Cardiac muscle cell (in vitro differentiated cells and primary cell): ENCODE data around the gene SMIM30. TPM values are rescaled to one million over a fixed set of nuclear protein-coding genes. Genes with fewer than 3 reads are reported as not detected.
"Not testable (repeated sequence)": the region's sequence is repeated elsewhere in the genome, so short reads cannot be mapped to it uniquely, and the experiment has no call there.

ENCODE experiments used
- DNase-seq, 2 donors: peaks; one replicate each; pipeline versions ENCODE4 v3.0.0 to v3.0.0-alpha.2; 2010 to 2017; ENCODE audit warnings: low read depth in 1 of 2, low spot score in 1 of 2
- H3K27ac ChIP-seq: fragments of 200-600 bp; sonication (generic); 2 replicates; pipeline ENCODE4 v1.5.1; 2016
- H3K27me3 ChIP-seq: fragments of 200-600 bp; sonication (generic); 2 replicates; pipeline ENCODE4 v1.6.0; 2016; ENCODE audit warnings: control low read depth
- H3K36me3 ChIP-seq: fragments of 200-600 bp; sonication (generic); 2 replicates; pipeline ENCODE4 v1.5.1; 2016; ENCODE audit warnings: control low read depth
- H3K4me1 ChIP-seq: fragments of 200-600 bp; sonication (generic); 2 replicates; pipeline ENCODE4 v1.8.1; 2017; ENCODE audit warnings: low read depth, mild to moderate bottlenecking, mixed run types
- H3K4me3 ChIP-seq: fragments of 200-600 bp; sonication (generic); 2 replicates; pipeline ENCODE4 v1.5.1; 2016; ENCODE audit warnings: mild to moderate bottlenecking
- H3K9me3 ChIP-seq: fragments of 200-600 bp; sonication (generic); 2 replicates; pipeline ENCODE4 v1.5.1; 2017; ENCODE audit warnings: low read depth, mild to moderate bottlenecking, control low read depth
- polyA plus RNA-seq: library from polyadenylated mRNA; unstranded; fragments of >200 nt; fragmentation: Nextera tagmentation; extraction: Ambion mirVana; gene quantifications from 2 replicates; pipeline ENCODE4 v1.2.1, GENCODE V29; 2016
- total RNA-seq: library from RNA; depleted of rRNA; stranded (reverse); fragments of >200 nt; gene quantifications from 2 replicates; pipeline ENCODE4 v1.2.3, GENCODE V29; 2016
- TF ChIP-seq, protein P1 (sequence below): IDR thresholded peaks from 2 replicates; pipeline ENCODE4 v1.5.1; 2012; ENCODE audit warnings: low read depth, mild to moderate bottlenecking, low read length

Gene SMIM30, protein sequence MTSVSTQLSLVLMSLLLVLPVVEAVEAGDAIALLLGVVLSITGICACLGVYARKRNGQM
- total RNA-seq (115 and 126 TPM in 2 replicates), polyA plus RNA-seq (211 and 276 TPM in 2 replicates)

DNA sequence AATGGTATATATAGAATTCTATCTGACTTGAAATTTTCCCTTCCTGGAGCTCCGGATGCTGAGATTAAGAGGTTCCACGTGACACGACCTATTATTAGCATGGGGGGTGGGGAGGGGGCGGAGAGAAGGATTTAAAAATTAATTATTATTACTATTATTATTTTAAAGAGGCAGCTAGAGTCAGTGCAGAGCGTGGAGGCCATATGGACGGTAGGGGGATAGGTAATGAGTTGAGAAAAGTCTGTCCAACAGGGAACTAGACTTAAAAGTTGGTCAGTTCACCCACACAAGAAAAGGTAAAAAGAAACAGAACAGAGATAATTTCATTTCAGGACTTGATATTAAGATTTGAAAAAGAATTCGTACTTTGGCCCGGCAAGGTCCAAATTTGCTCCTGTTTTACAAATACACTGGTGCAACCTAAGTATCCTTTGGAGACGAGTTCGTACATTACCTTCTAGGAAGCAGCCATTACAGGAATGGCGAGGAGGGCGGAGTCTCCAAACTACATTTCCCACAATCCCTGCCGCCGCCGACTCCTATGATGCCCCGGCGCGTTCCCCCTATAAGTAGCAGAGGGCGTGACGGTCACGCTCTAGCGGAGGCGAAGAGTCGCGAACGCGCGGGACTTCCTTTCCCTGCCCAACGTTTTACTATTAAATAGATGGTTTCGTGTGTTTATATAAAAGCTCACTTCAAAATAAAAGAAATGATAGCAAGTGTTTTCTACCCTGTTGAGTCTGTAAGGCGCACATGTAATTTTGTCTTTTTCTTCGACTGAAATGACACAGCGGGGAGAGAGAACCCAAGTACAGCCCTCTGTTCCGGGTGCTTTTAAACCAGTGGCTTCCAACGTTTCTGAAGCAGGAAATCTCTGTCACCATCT is at the start of gene SMIM30:
SMIM30 (minus strand) TSS at position 481 of the 886 bp plus-strand sequence. CDS start 976 bp downstream, outside the sequence.
- Histone ChIP-seq H3K4me3 (peak within 1 kb of the TSS; percentile 86), H3K4me1 (peaks cover 27% of the 10 kb centered on the region), H3K27me3 (no peaks in the 10 kb centered on the region), H3K27ac (peak within 1 kb of the TSS; percentile 64), H3K36me3 (peaks cover 4% of the 10 kb centered on the region), H3K9me3 (no peaks in the 10 kb centered on the region)
- TF ChIP-seq, protein P1, sequence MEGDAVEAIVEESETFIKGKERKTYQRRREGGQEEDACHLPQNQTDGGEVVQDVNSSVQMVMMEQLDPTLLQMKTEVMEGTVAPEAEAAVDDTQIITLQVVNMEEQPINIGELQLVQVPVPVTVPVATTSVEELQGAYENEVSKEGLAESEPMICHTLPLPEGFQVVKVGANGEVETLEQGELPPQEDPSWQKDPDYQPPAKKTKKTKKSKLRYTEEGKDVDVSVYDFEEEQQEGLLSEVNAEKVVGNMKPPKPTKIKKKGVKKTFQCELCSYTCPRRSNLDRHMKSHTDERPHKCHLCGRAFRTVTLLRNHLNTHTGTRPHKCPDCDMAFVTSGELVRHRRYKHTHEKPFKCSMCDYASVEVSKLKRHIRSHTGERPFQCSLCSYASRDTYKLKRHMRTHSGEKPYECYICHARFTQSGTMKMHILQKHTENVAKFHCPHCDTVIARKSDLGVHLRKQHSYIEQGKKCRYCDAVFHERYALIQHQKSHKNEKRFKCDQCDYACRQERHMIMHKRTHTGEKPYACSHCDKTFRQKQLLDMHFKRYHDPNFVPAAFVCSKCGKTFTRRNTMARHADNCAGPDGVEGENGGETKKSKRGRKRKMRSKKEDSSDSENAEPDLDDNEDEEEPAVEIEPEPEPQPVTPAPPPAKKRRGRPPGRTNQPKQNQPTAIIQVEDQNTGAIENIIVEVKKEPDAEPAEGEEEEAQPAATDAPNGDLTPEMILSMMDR: no peak
- peak; percentile 93 to 96 for DNase-seq

DNA sequence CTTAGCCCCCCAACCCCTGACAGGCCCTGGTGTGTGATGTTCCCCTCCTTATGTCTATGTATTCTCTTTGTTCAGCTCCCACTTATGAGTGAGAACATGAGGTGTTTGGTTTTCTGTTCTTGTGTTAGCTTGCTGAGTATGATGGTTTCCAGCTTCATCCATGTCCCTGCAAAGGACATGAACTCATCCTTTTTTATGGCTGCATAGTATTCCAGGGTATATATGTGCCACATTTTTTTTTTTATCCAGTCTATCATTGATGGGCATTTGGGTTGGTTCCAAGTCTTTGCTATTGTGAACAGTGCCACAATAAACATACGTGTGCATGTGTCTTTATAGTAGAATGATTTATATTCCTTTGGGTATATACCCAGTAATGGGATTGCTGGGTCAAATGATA is 47.8 kb upstream of the SMIM30 start:
- not testable (repeated sequence) for H3K4me3 ChIP-seq, H3K27me3 ChIP-seq, H3K36me3 ChIP-seq, H3K9me3 ChIP-seq, H3K27ac ChIP-seq, H3K4me1 ChIP-seq, DNase-seq

DNA sequence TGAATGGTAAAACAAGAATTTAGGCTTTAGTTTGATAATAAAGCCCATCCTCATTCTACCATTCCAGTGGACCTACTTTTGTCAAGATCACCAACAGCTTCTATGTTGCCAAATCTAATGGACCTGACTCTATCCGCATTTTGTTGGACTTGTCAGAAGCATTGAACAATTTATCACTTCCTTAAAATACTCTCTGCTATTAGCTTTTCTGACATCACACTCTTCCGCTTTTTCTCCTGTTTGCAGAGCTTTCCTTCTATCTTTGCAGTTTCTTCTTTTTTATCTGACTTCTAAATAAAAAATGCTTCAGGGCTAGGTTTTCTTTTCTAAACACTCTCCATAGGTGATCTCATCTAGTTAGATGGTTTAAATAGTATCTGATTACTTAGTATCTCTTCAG is 42.7 kb upstream of the SMIM30 start:
- DNase-seq: no peak
- no peaks in the 10 kb centered on the region for H3K36me3 ChIP-seq
- no peaks in the 10 kb centered on the region for H3K27me3 ChIP-seq
- H3K27ac ChIP-seq: no peak overlapping the region
- TF ChIP-seq, protein P1: no peak
- H3K4me1 ChIP-seq: no peaks in the 10 kb centered on the region
- H3K4me3 ChIP-seq: no peak overlapping the region
- H3K9me3 ChIP-seq: no peaks in the 10 kb centered on the region

DNA sequence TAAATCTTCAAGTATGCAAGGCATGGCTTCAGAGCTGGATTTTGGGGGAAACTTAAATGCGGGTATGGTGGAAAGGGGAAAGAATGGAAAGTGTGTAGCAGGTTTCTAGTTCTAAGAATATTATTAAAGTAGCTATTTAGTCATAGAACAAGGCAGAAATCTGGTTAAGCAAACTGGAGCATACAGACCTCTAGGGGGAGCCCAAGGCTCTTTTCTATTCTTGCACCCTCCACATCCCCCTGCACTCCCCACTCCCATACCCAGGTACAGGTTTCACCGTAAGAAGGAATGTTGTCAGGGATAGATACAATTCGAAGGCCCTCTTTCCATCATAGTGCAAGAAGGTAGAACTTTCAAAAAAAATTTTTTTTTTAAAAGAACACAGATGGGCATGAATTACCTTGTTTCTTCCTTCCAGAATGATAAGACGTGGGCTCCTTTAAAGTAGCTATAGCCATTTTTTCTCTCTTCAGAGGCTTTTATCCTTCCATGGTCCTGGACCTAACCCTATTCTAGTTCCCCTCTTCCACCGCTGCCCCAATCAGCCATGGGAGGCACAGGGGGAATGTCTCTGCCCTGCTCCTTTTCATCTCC is 41.5 kb upstream of the SMIM30 start:
- H3K36me3 ChIP-seq: no peaks in the 10 kb centered on the region
- H3K27ac ChIP-seq: no peak overlapping the region
- H3K9me3 ChIP-seq: no peaks in the 10 kb centered on the region
- peak; percentile 54 to 56 for DNase-seq
- no peaks in the 10 kb centered on the region for H3K27me3 ChIP-seq
- no peaks in the 10 kb centered on the region for H3K4me1 ChIP-seq
- TF ChIP-seq, protein P1: peak; percentile 77
- H3K4me3 ChIP-seq: no peak overlapping the region

DNA sequence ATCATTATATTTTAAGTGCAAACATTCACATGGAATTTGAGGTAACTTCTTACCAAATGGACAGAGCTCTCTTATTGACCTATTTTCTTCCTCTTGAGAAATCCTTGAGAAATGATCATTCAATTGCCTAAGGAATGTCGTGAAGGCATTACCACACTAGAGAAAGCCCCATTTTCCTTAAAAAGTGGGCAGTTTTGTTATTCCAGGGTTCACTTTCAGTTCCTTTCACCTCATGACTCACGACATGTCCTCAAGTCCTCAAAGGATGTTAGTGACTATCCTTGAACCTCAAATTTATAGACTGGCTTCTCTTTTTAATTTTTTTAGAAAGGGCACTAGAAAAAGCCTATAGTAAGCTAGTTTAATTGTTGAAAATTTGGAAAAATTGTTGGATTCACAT is 40.4 kb upstream of the SMIM30 start:
- Histone ChIP-seq H3K4me3 (no peak overlapping the region), H3K27me3 (no peaks in the 10 kb centered on the region), H3K4me1 (no peaks in the 10 kb centered on the region), H3K36me3 (no peaks in the 10 kb centered on the region), H3K27ac (no peak overlapping the region), H3K9me3 (no peaks in the 10 kb centered on the region)
- TF ChIP-seq, protein P1: no peak
- DNase-seq: no peak

DNA sequence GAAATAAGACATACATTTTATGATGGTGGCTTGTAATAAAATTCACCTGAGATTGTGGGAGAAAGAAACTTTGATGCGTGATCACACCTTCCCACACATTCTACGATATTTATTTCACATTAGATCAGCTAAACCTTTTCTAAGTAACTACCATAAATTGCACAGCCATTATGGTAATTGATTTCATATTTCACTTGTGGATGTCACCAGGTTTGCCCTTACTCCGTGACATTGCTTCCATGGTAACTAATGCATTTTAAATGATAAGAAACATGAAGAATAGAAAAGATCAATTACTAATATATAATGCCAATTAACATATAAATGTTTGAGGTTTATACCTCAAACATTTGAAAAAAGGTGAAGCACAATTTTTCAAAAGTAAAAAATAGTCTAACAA is 35.8 kb upstream of the SMIM30 start:
- TF ChIP-seq, protein P1: no peak
- DNase-seq: no peak
- Histone ChIP-seq H3K27ac (no peak overlapping the region), H3K27me3 (no peaks in the 10 kb centered on the region), H3K4me1 (no peaks in the 10 kb centered on the region), H3K9me3 (no peaks in the 10 kb centered on the region), H3K4me3 (no peak overlapping the region), H3K36me3 (no peaks in the 10 kb centered on the region)
